SU-DHL-6 (cell line): Measurements from ENCODE around the gene ST3GAL4.

Source experiments
- EZH2phosphoT487 ChIP-seq: fragments of 200-600 bp; sonication (generic), shearing (Covaris generic); conservative IDR thresholded peaks from 2 replicates; pipeline ENCODE4 v1.6.1; 2018; ENCODE audit warnings: mild to moderate bottlenecking, antibody characterized with exemption, low read length, moderate library complexity, mixed read lengths
- TF ChIP-seq, protein P1 (sequence below): fragments of 200-600 bp; sonication (generic); IDR thresholded peaks from one replicate; pipeline ENCODE4 v1.5.1; 2017; ENCODE audit warnings: antibody characterized with exemption, mild to moderate bottlenecking, low read length, moderate library complexity; ENCODE audit not compliant: insufficient read depth, poor library complexity, severe bottlenecking

DNA sequence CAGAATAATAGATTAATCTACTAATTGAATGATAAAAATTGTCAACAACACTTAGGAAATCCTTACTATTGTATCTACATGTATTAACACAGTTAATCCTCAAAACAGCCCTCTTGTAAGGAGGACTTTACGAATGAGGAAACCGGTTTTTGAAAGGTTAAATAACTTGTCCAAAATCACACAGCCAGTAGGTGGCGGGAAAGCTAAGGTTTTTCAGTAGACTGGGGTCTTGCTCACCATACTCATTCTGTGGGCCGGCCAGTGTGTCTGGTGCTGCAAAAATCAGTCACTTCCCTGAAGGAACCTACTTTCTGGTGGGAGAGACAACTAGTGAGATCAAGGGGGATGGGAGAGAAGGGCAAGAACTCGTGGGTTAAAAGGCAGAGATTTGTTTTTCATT is 47.8 kb upstream of the ST3GAL4 start:
- TF ChIP-seq, protein P1, sequence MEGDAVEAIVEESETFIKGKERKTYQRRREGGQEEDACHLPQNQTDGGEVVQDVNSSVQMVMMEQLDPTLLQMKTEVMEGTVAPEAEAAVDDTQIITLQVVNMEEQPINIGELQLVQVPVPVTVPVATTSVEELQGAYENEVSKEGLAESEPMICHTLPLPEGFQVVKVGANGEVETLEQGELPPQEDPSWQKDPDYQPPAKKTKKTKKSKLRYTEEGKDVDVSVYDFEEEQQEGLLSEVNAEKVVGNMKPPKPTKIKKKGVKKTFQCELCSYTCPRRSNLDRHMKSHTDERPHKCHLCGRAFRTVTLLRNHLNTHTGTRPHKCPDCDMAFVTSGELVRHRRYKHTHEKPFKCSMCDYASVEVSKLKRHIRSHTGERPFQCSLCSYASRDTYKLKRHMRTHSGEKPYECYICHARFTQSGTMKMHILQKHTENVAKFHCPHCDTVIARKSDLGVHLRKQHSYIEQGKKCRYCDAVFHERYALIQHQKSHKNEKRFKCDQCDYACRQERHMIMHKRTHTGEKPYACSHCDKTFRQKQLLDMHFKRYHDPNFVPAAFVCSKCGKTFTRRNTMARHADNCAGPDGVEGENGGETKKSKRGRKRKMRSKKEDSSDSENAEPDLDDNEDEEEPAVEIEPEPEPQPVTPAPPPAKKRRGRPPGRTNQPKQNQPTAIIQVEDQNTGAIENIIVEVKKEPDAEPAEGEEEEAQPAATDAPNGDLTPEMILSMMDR, result peak; percentile 13
- TF ChIP-seq EZH2phosphoT487, result no peak
